B cell (primary cell): Measurements from ENCODE around the gene DPH1. TPM values are rescaled to one million over a fixed set of nuclear protein-coding genes. Genes with fewer than 3 reads are reported as not detected.
"Not testable (repeated sequence)": the region's sequence is repeated elsewhere in the genome, so short reads cannot be mapped to it uniquely, and the experiment has no call there.

Experiments
- ATAC-seq: fragments of 200-7000 bp; cut with Tn5 transposase; one replicate; pipeline ENCODE4 v1.10.0; 2021; ENCODE audit warnings: low read depth, mild to moderate bottlenecking, moderate number of reproducible peaks, moderate library complexity
- CTCF ChIA-PET: fragments of 350-600 bp; sonication (Branson Sonifier 250); formaldehyde crosslinking; loops from one replicate; lab custom pipeline; 2021; ENCODE audit warnings: antibody characterized with exemption, inconsistent platforms; lab: Charles Lee
- POLR2A ChIA-PET: fragments of 350-600 bp; sonication (Branson Sonifier 250); formaldehyde crosslinking; loops from one replicate; lab custom pipeline; 2021; ENCODE audit warnings: antibody characterized with exemption; lab: Charles Lee
- DNase-seq: peaks from one replicate; pipeline ENCODE4 v3.0.0; 2013
- H2AFZ ChIP-seq: 2 replicates; pipeline ENCODE4 v1.6.1; 2012; ENCODE audit warnings: mild to moderate bottlenecking, low read depth, low read length; ENCODE audit not compliant: insufficient read depth, poor library complexity, severe bottlenecking
- H3K27ac ChIP-seq, 2 donors: 1 replicate in 1 of 2; 2 replicates in 1 of 2; pipeline ENCODE4 v1.5.1; 2012 to 2013; ENCODE audit warnings: low read length in 2 of 2, mild to moderate bottlenecking in 2 of 2, moderate library complexity in 1 of 2
- H3K27me3 ChIP-seq, 4 experiments: fragments of 200-600 bp in 1 of 4; sonication (generic) in 1 of 4; replicated peaks in 1 of 4; 1 replicate in 2 of 4; 2 replicates in 2 of 4; pipeline versions ENCODE4 v1.6.1 to v1.7.0; 2013 to 2016; ENCODE audit warnings: low read length in 3 of 4, mild to moderate bottlenecking in 2 of 4, mixed read lengths in 1 of 4, moderate library complexity in 1 of 4; ENCODE audit not compliant: insufficient read depth in 4 of 4, control insufficient read depth in 3 of 4; ENCODE audit errors: control extremely low read depth in 1 of 4
- H3K36me3 ChIP-seq, 2 experiments: replicated peaks in 1 of 2; 1 replicate in 1 of 2; 2 replicates in 1 of 2; pipeline versions ENCODE4 v1.6.1 to v1.7.1; 2013; ENCODE audit warnings: low read length in 1 of 2; ENCODE audit not compliant: insufficient read depth in 2 of 2, control insufficient read depth in 1 of 2; ENCODE audit errors: control extremely low read depth in 1 of 2, extremely low read depth in 1 of 2
- H3K4me1 ChIP-seq, 2 donors: fragments of 200-600 bp in 1 of 2; sonication (generic) in 1 of 2; 1 replicate in 1 of 2; 2 replicates in 1 of 2; pipeline versions ENCODE4 v1.5.1 to v1.6.1; 2013 to 2017; ENCODE audit warnings: low read length in 2 of 2; ENCODE audit not compliant: control insufficient read depth in 2 of 2, insufficient read depth in 2 of 2
- H3K4me2 ChIP-seq: replicated peaks from 2 replicates; pipeline ENCODE3; 2012; ENCODE audit warnings: mild to moderate bottlenecking, low read depth, low read length; ENCODE audit not compliant: poor library complexity, severe bottlenecking
- H3K4me3 ChIP-seq, 5 experiments: fragments of 200-600 bp in 1 of 5; sonication (generic) in 1 of 5; 1 replicate in 3 of 5; 2 replicates in 2 of 5; pipeline versions ENCODE4 v1.5.1 to v1.7.0; 2011 to 2016; ENCODE audit warnings: low read length in 4 of 5, mild to moderate bottlenecking in 4 of 5, low read depth in 2 of 5, control low read depth in 1 of 5, moderate library complexity in 1 of 5; ENCODE audit not compliant: insufficient read depth in 1 of 5; ENCODE audit errors: control extremely low read depth in 1 of 5, extremely low read depth in 1 of 5
- H3K79me2 ChIP-seq: fragments of 200-600 bp; sonication (generic); one replicate; pipeline ENCODE4 v1.6.0; 2016; ENCODE audit warnings: low read length; ENCODE audit not compliant: control insufficient read depth, insufficient read depth
- H3K9ac ChIP-seq: fragments of 200-600 bp; sonication (generic); 2 replicates; pipeline ENCODE4 v1.6.1; 2017; ENCODE audit warnings: mild to moderate bottlenecking, low read length, moderate library complexity
- H3K9me3 ChIP-seq, 3 donors: one replicate each; pipeline versions ENCODE4 v1.6.1 to v1.7.1; 2013; ENCODE audit warnings: low read length in 2 of 3; ENCODE audit not compliant: control insufficient read depth in 2 of 3, insufficient read depth in 1 of 3; ENCODE audit errors: control extremely low read depth in 1 of 3
- H4K20me1 ChIP-seq: 2 replicates; pipeline ENCODE4 v1.6.0; 2012; ENCODE audit warnings: mild to moderate bottlenecking, low read length; ENCODE audit not compliant: insufficient read depth, control insufficient read depth, poor library complexity, severe bottlenecking
- H3K27ac Mint-ChIP-seq: one replicate; pipeline ENCODE4 v1.8.0; 2021; ENCODE audit warnings: mixed read lengths
- H3K27me3 Mint-ChIP-seq: one replicate; pipeline ENCODE4 v1.8.0; 2021; ENCODE audit warnings: mixed read lengths
- H3K4me1 Mint-ChIP-seq: one replicate; pipeline ENCODE4 v1.8.0; 2021; ENCODE audit warnings: mixed read lengths
- H3K4me3 Mint-ChIP-seq: one replicate; pipeline ENCODE4 v1.8.0; 2021; ENCODE audit warnings: mixed read lengths
- H3K9me3 Mint-ChIP-seq: one replicate; pipeline ENCODE4 v1.8.0; 2022; ENCODE audit warnings: mixed read lengths; ENCODE audit not compliant: insufficient read depth
- EZH2 ChIP-seq: IDR thresholded peaks from 2 replicates; pipeline ENCODE4 v1.6.1; 2012; ENCODE audit warnings: borderline replicate concordance, low read depth, mild to moderate bottlenecking, moderate library complexity, low read length; ENCODE audit not compliant: insufficient read depth, poor library complexity, severe bottlenecking
- WGBS: methylation state at CpG from one replicate; pipeline ENCODE4 v1.1.5; 2013; ENCODE audit warnings: missing lambda C conversion rate; ENCODE audit not compliant: insufficient coverage; 5-methylcytosine and 5-hydroxymethylcytosine counted together
- intact Hi-C: fragments of 100-400 bp; cut with micrococcal nuclease; formaldehyde crosslinking; loops from one replicate; pipeline ENCODE4 v1.10.0; 2022
- polyA plus RNA-seq: library from polyadenylated mRNA; depleted of rRNA; stranded (reverse); fragments of >200 nt; gene quantifications from 2 replicates; pipeline ENCODE4 v1.2.3, GENCODE V29; 2012
- total RNA-seq, 2 donors: library from RNA; stranded (reverse); fragments of 120-200 nt in 1 of 2; gene quantifications; 1 replicate in 1 of 2; 2 replicates in 1 of 2; pipeline versions ENCODE4 v1.2.3 to v1.2.4, GENCODE V29; 2013 to 2022
- TF ChIP-seq, protein P1 (sequence below): fragments of 200-600 bp; IDR thresholded peaks from one replicate; pipeline ENCODE4 v1.8.0; 2022; ENCODE audit warnings: antibody characterized with exemption, mild to moderate bottlenecking

Gene DPH1
- total and polyA plus RNA-seq, 2 donors (not counting 1 experiment from before 2014, with no cell fraction given), result 83.6 to 105 TPM

DNA sequence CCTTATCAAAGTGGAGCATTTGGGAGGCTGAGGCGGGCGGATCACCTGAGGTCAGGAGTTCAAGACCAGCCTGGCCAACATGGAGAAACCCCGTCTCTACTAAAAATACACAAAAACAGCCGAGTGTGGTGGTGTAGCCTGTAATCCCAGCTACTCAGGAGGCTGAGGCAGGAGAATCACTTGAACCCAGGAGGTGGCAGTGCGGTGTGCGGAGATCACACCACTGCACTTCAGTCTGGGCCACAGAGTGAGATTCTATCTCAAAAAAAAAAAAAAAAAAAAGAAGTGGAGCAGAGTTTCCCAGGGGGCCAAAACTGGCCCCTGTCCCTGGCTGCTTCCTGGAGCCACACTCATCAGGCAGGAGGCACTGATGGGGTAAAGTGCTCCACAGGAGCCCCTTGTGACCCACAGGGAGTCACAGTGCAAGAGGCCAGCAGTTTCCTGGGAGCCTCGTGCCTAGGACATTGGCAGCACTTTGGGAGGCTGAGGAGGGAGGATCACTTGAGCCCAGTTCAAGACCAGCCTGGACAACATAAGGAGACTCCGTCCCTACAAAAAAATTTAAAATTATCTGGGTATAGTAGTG, 49.2 kb upstream of the DPH1 start:
- H2AFZ ChIP-seq, result no peak overlapping the region
- H3K27me3 ChIP-seq, result peaks cover 0 to 13% (median 0%) of the 10 kb centered on the region in 4 experiments
- no peaks in the 10 kb centered on the region for H3K9me3 ChIP-seq
- no peaks in the 10 kb centered on the region for H3K4me1 ChIP-seq
- intact Hi-C loops, result no loop called here
- no peak for ATAC-seq
- ChIA-PET CTCF (no interaction called here), POLR2A (no interaction called here)
- no peak overlapping the region for H3K4me3 ChIP-seq
- no peaks in the 10 kb centered on the region for H3K4me1 Mint-ChIP-seq
- 92% methylated on average over 6 of the region's 8 CpGs for WGBS
- no peak overlapping the region for H3K4me2 ChIP-seq
- no peak overlapping the region for H3K27ac ChIP-seq
- no peak for TF ChIP-seq EZH2
- TF ChIP-seq, protein P1, sequence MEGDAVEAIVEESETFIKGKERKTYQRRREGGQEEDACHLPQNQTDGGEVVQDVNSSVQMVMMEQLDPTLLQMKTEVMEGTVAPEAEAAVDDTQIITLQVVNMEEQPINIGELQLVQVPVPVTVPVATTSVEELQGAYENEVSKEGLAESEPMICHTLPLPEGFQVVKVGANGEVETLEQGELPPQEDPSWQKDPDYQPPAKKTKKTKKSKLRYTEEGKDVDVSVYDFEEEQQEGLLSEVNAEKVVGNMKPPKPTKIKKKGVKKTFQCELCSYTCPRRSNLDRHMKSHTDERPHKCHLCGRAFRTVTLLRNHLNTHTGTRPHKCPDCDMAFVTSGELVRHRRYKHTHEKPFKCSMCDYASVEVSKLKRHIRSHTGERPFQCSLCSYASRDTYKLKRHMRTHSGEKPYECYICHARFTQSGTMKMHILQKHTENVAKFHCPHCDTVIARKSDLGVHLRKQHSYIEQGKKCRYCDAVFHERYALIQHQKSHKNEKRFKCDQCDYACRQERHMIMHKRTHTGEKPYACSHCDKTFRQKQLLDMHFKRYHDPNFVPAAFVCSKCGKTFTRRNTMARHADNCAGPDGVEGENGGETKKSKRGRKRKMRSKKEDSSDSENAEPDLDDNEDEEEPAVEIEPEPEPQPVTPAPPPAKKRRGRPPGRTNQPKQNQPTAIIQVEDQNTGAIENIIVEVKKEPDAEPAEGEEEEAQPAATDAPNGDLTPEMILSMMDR, result no peak
- no peaks in the 10 kb centered on the region for H3K36me3 ChIP-seq
- H3K9me3 Mint-ChIP-seq, result no peaks in the 10 kb centered on the region
- no peak for DNase-seq
- no peaks in the 10 kb centered on the region for H4K20me1 ChIP-seq
- H3K27ac Mint-ChIP-seq, result no peak overlapping the region
- H3K4me3 Mint-ChIP-seq, result no peak overlapping the region
- H3K79me2 ChIP-seq, result no peaks in the 10 kb centered on the region
- H3K9ac ChIP-seq, result no peak overlapping the region
- H3K27me3 Mint-ChIP-seq, result peaks cover 12% of the 10 kb centered on the region

DNA sequence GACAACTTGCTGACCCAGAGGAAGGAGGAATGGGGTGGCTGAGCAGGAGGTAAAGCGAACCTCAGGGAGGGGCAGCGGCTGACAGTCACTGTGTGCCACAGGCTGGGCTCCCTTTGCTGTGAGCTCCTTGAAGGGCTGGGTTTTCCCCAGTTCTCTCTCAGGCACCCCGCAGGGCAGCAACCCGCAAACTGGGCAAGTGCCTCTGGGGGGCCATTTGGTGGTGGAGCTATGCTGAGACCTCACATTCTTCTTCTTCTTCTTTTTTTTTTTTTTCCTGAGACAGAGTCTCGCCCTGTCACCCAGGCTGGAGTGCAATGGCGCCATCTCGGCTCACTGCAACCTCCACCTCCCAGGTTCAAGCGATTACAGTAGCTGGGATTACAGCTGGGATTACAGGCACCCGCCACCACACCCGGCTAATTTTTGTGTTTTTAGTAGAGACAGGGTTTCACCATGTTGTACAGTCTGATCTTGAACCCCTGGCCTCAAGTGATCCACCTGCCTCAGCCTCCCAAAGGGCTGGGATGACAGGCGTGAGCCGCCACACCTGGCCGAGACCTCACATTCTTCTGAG, 47.1 kb upstream of the DPH1 start:
- H3K9ac ChIP-seq, H3K4me3 Mint-ChIP-seq, intact Hi-C loops, H3K4me2 ChIP-seq, H2AFZ ChIP-seq, H3K27me3 Mint-ChIP-seq, H3K9me3 Mint-ChIP-seq, H3K9me3 ChIP-seq, H3K27me3 ChIP-seq, H3K4me1 ChIP-seq, H3K36me3 ChIP-seq, H3K27ac Mint-ChIP-seq, H3K27ac ChIP-seq, H3K79me2 ChIP-seq, POLR2A ChIA-PET, H3K4me1 Mint-ChIP-seq, ATAC-seq, DNase-seq, H3K4me3 ChIP-seq, H4K20me1 ChIP-seq: not testable (repeated sequence)
- 80% methylated on average over 9 of the region's 13 CpGs for WGBS
- CTCF ChIA-PET, result interaction anchor here (1.3 kb wide), 1 partner anchor 262 kb away, joined by 3 read pairs; no protein-coding TSS in a partner anchor
